Activated B cell treated with CpG ODN at 0.5 μM for 24 hours (primary cell): Measurements from ENCODE around the gene SLC36A2. TPM values are rescaled to one million over a fixed set of nuclear protein-coding genes. Genes with fewer than 3 reads are reported as not detected.

Source experiments
- ATAC-seq: fragments of 200-7000 bp; cut with Tn5 transposase; one replicate; pipeline ENCODE4 v1.10.0; 2021; ENCODE audit warnings: low read depth, mild to moderate bottlenecking, moderate library complexity
- CTCF ChIA-PET: fragments of 350-600 bp; sonication (Branson Sonifier 250); formaldehyde crosslinking; loops from one replicate; lab custom pipeline; 2021; ENCODE audit warnings: antibody characterized with exemption; lab: Charles Lee
- POLR2A ChIA-PET: fragments of 350-600 bp; sonication (Branson Sonifier 250); formaldehyde crosslinking; loops from one replicate; lab custom pipeline; 2021; ENCODE audit warnings: antibody characterized with exemption; lab: Charles Lee
- DNase-seq: peaks from one replicate; pipeline ENCODE4 v3.0.0; 2022
- H3K27ac Mint-ChIP-seq: one replicate; pipeline ENCODE4 v1.8.0; 2020; ENCODE audit warnings: mixed read lengths
- H3K27me3 Mint-ChIP-seq: one replicate; pipeline ENCODE4 v1.8.0; 2021; ENCODE audit warnings: mixed read lengths
- H3K36me3 Mint-ChIP-seq: one replicate; pipeline ENCODE4 v1.8.0; 2021; ENCODE audit warnings: low read depth, mixed read lengths
- H3K4me1 Mint-ChIP-seq: one replicate; pipeline ENCODE4 v1.8.0; 2021; ENCODE audit warnings: mixed read lengths
- H3K4me3 Mint-ChIP-seq: one replicate; pipeline ENCODE4 v1.8.0; 2020; ENCODE audit warnings: mild to moderate bottlenecking, mixed read lengths
- H3K9me3 Mint-ChIP-seq: one replicate; pipeline ENCODE4 v1.8.0; 2020; ENCODE audit warnings: mixed read lengths
- CTCF ChIP-seq: fragments of 200-600 bp; IDR thresholded peaks from one replicate; pipeline ENCODE4 v1.8.0; 2022; ENCODE audit warnings: antibody characterized with exemption, mild to moderate bottlenecking
- intact Hi-C: fragments of 100-400 bp; cut with micrococcal nuclease; formaldehyde crosslinking; loops from one replicate; pipeline ENCODE4 v1.15.1; 2024
- total RNA-seq: library from RNA; stranded (reverse); gene quantifications from 2 replicates; pipeline ENCODE4 v1.2.3, GENCODE V29; 2022

SLC36A2 gene
- total RNA-seq, 1 donor from 2014 or later = not detected

- Mint-ChIP-seq H3K4me1 (no peaks in the 10 kb centered on the region), H3K36me3 (no peaks in the 10 kb centered on the region), H3K27ac (no peak overlapping the region), H3K27me3 (peaks cover 37% of the 10 kb centered on the region), H3K9me3 (no peaks in the 10 kb centered on the region), H3K4me3 (no peak overlapping the region)
- POLR2A ChIA-PET = interaction anchor here (0.6 kb wide), 1 partner anchor 1827 kb away, joined by 4 read pairs; no protein-coding TSS in a partner anchor
- TF ChIP-seq CTCF = no peak
- CTCF ChIA-PET = no interaction called here
- DNase-seq = no peak
- no peak for ATAC-seq
- intact Hi-C loops = no loop called here
These were observed 1.4 kb downstream of the SLC36A2 start for GRCh38 chr5:151345808-151346478.

- Mint-ChIP-seq H3K4me1 (no peaks in the 10 kb centered on the region), H3K9me3 (no peaks in the 10 kb centered on the region), H3K36me3 (no peaks in the 10 kb centered on the region), H3K27ac (no peak overlapping the region), H3K4me3 (no peak overlapping the region), H3K27me3 (peaks cover 34% of the 10 kb centered on the region)
- ChIA-PET CTCF (no interaction called here), POLR2A (no interaction called here)
- no peak for TF ChIP-seq CTCF
- intact Hi-C loops = no loop called here
- no peak for DNase-seq
- ATAC-seq = no peak
These were observed 2.1 kb downstream of the SLC36A2 start for GRCh38 chr5:151345187-151345807.

GRCh38 chr5:151344088-151344487 is 3.3 kb downstream of the SLC36A2 start:
- Mint-ChIP-seq H3K4me1 (no peaks in the 10 kb centered on the region), H3K27me3 (peaks cover 38% of the 10 kb centered on the region), H3K36me3 (no peaks in the 10 kb centered on the region), H3K9me3 (no peaks in the 10 kb centered on the region), H3K4me3 (no peak overlapping the region), H3K27ac (no peak overlapping the region)
- CTCF ChIA-PET = no interaction called here
- DNase-seq (no peak), ATAC-seq (no peak)
- POLR2A ChIA-PET = no interaction called here
- TF ChIP-seq CTCF = no peak
- intact Hi-C loops = no loop called here

GRCh38 chr5:151340004-151340403 is 7.4 kb downstream of the SLC36A2 start:
- POLR2A ChIA-PET = no interaction called here
- no peak for ATAC-seq
- H3K4me1 Mint-ChIP-seq = no peaks in the 10 kb centered on the region
- CTCF ChIA-PET = no interaction called here
- H3K9me3 Mint-ChIP-seq = no peaks in the 10 kb centered on the region
- TF ChIP-seq CTCF = no peak
- peaks cover 40% of the 10 kb centered on the region for H3K27me3 Mint-ChIP-seq
- no peak overlapping the region for H3K27ac Mint-ChIP-seq
- DNase-seq = no peak
- no peaks in the 10 kb centered on the region for H3K36me3 Mint-ChIP-seq
- intact Hi-C loops = no loop called here
- H3K4me3 Mint-ChIP-seq = no peak overlapping the region

- no peak overlapping the region for H3K4me3 Mint-ChIP-seq
- CTCF ChIA-PET = no interaction called here
- H3K4me1 Mint-ChIP-seq = no peaks in the 10 kb centered on the region
- H3K27ac Mint-ChIP-seq = no peak overlapping the region
- TF ChIP-seq CTCF = no peak
- H3K9me3 Mint-ChIP-seq = no peaks in the 10 kb centered on the region
- ATAC-seq (no peak), DNase-seq (no peak)
- intact Hi-C loops = no loop called here
- POLR2A ChIA-PET = no interaction called here
- H3K27me3 Mint-ChIP-seq = peaks cover 35% of the 10 kb centered on the region
- no peaks in the 10 kb centered on the region for H3K36me3 Mint-ChIP-seq
These were observed 8.6 kb downstream of the SLC36A2 start for GRCh38 chr5:151338734-151339133.
